ENCODE data around the gene COL28A1.
"Not testable (repeated sequence)": the region's sequence is repeated elsewhere in the genome, so short reads cannot be mapped to it uniquely, and the experiment has no call there.

The COL28A1 gene

DNA sequence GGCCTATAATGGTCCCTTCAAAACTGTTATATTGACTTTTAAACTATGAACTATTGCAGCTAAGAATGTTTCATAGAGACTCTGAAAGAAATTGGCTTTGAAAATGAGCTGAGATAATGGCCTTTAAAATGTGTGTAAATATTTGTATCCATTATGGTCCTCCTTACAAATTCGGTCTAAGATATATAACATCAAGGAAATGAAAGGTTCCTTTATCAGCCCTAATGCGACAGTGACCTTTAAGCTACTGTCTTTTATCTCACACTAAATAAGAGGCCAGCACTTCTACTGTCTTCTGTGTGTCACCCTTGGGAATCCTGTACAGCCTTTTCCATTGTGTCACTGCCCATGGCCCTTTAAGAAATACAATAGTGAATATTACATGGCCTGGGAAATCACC lies 19.5 kb downstream of the COL28A1 start:
- DNase-seq, result no peak

DNA sequence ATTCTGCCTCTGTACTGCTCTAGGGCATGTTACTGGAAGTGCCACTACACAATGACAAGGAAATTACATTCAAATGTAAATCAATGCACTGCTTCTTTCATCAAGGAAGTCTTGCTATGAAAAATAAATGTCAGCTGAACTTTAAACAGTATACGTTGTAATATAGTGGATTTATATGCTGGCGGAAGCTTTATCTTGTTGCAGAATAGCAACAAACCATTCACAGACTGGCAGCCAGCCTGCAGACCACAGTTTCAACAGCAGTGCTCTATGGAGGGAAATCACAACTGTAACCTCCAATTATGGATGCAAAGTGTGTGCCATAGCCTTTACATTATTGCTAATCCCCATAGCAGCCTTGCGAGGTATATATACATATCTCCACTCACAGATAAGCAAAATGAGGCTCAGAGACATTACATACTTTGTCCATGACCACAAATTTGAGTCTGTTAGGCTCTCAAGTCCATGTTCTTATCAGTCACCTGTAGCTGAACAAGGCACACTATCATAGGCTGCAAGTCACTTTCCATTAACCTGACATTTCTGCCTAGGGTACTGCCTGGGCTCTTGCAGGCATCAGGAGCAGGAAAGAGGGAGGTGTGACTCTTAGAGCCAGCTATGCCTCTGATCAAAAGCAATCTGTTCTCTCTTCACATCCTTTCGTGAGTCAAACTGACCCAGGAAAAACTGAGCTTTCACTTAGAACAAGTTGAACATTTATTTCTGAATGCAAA lies 22.6 kb downstream of the COL28A1 start:
- DNase-seq, result no peak

DNA sequence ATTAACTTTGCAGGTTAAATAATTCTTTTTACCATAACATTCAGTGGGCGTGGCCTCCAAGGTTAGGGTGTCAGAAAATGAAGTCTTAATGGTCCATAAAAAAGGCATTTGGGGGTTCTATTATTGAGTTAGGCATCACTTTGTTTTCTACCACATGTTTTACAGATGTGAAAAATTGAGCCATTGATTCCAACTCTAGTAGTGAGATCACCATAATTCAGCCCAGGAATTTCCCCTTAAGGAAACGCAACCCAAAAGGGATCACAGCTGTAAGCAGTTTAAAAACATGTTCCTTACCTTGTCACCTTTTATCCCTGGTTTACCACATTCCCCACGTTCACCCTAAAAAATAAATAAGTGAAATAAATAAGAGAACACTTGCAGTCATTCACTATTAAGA lies 24.9 kb downstream of the COL28A1 start:
- no peak for DNase-seq

DNA sequence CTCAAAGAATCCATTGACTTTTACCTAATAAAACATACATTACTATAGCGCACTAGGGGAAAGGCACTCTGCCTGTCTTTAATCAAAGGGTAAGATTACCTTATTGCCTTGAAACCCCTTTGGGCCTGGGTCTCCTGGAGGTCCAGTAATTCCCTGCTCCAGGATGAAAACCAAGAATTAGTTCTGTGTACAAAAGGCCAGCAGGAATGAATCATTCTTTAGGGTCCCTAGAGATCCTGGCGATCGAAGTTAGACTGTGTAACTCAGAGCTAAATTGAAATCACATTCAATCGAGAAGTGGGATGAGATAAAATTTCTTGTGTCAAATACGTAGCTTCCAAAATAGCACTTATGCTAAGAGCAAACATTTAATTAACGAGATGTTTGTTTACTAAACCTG lies 29.8 kb downstream of the COL28A1 start:
- no peak for DNase-seq

DNA sequence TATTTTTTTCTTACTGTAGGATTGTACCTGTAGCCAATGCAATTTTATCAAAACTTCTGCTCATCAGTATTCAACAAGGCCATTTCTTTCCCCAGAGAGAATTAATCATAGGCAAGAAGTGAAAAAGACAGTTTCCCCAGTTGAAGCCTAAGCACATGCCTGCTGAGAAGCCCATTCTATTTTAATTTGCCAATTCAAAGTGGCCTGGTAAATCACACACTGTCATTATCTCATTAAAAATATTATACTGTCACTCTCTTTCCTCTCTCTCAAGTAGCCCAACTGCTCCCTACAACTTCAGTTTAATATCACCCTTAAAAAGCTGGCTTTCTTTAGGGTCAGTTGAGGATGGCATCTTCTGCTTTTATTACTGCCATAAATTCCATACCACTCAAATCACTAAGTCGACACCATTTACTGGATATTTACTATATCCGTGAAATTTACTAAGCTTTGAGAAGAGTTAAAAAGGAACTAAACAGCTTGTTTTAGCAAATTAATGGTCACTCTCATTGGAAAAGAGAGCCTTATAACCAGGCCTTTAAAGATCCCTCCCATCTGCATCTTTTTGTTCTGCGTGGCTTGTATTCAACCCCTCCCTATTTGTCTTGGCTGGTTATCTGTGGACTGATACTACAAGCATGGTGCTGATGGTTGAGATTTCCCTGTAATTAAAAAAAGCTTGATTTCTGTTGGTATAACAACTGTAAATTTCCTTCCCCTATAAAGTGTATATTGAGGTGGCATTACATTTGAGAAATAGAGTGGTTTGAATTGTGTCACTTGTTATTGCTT lies 30.6 kb downstream of the COL28A1 start:
- DNase-seq, result peak; percentile 84

DNA sequence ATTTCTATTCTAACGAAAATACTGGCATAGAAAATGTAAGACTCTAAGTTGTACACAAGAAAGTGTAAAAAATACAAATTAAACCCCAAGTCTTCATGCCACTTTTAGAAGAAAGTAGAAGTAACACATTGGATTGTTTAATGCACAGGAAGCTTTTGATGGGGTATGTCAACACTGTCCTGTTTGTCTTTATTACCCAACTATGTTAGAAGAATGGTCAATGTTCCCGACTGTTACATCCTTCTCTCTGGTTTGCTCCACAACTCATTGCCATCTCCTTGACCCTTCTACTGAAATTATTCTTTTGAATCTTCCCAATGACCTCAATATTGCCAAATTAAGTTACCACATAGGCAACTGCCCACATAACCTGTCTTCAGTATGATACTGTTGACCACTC lies 35.8 kb downstream of the COL28A1 start:
- no peak for DNase-seq

DNA sequence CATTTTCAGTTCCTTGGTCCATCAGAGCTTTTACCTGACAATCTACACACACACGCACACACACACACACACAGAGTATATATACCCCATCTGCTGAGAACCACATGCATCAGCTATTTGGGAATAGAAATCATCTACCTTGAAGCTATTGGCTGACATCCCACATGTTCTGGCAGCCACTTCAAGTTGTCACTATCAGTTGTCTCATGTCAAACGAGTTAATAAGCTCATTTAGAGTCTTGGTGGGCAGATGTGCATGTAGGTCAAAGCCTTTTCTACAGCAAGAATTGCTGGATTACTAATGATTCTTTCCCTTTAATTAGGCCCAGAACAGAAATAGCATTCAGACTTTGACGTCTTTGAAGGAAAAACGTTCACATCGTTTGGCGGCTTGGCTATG lies 36.8 kb downstream of the COL28A1 start:
- DNase-seq, result no peak

DNA sequence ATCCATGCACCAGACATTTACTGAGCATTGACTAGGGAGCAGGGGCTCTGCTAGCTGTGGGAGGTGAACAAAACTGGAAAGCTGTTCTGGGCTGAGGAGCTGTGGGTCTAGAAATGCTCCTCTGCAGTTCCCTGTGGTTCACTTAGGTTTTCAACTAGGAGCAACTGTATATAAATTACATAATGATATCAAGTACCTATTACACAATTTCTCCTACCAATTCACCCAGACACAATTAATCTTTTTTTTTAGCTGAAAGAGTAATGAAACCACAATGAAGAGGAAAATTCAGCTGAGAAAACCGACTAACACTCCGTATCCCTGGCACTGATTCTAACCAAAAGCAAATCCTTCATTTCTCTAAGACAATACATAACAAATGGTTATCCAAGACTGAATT lies 39.4 kb downstream of the COL28A1 start:
- no peak for DNase-seq

DNA sequence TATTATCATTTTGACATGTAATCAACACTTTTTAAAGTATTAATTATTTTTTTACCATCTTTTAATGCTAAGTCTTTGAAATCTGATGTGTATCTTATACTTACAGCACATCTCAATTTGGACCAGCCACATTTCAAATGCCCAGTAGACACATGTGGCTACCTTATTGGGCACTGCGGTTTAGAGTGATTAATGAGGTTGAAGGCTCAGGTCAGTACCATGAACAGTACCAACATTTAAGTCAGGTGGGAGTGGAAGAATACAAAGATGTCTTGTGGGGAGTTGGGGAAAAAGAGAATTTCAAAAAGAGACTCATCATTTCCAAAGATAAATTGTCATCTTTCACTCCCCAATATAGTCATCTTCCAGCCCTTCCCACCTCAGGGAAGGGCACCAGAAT lies 40.5 kb downstream of the COL28A1 start:
- DNase-seq, result no peak

DNA sequence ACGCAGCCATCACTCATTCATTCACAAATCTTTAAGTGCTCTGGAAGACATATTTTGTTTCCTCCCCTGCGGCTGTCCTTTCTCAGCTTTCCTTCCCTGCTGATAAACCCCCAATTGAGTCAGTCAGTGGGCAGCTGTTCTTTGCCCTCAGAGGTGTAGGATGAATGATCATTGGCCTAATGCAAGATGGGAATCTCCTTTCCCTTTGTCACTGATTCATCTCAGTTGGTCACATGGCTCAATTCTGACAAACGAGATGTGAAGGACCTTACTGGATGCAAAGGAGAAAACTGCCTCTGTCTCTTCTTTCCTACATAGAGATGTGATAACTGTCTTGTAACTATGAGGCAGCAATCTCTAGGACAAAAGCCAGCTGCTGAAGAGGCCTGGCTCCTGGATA lies 44.6 kb downstream of the COL28A1 start:
- no peak for DNase-seq

DNA sequence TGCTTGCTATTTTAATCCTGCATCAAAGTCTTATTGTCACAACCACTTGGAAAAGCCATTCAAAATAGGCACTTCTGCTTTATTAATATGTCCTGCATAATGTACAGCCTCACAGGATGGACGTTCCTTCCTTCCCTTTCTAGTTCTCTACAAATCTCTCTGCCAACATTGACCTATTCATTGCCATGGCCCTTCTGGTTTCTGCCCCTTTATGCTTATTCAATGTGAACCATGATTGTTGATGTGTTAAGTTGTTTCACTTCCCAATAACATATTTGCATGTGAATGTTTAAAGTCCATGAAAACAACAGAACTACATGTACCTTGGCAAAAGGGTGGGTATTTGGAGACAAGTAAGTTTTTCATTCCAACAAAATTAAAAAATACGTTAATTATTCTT lies 45.7 kb downstream of the COL28A1 start:
- DNase-seq, result no peak

DNA sequence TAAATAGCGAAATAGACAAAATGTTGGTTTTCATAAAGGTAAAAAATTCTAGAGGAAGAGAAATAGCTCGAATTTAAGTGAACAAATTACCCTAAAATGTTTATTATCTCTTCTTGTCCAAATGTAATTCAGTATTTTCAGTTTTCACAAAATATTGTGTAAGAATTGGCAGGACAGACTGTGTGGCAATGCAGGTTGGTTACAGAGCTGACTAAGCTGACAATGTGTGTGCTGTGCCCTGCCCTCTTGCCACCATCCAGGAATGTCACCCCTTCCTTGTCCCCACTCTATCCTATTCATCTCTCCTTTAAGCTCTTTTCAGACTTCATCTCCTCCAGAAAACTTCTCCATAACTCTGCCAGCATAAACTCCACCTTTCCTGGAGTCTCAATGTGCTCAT lies 46.1 kb downstream of the COL28A1 start:
- no peak for DNase-seq

DNA sequence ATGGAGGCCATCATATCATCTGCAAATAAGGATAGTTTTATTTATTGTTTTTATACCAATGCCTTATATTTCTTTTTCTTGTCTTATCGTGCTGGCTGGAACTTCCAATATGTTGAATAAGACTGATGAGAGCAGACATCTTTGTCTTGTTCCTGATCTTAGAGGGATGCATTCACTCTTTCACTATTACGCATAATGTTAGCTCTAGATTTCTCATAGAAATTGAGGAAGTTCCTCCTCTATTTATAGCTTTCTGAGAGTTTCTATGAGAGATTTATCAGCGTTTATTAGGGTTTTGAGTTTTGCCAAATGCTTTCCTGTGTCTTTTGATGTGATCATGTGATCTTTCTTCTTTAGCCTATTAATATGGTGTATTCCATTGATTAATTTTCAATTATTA lies 49.3 kb downstream of the COL28A1 start:
- no peak for DNase-seq

DNA sequence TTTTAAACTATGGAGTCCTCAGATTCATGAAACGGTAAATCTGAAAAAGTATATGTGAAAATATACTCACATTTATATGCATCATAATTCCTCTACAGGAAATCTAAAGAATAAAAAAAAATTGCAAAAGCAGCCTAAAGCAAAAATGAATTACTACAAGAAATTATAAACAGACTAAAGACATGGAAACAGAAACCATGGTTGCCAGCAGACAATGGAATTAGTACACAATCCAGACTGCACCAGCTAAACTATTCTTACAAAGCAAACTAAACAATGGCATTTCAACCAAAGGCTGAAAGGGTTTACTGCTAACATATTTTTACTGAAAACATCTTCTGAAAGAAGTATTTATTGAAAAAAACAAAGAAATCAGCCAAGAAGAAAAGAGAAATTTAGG lies 51.6 kb downstream of the COL28A1 start:
- DNase-seq, result no peak

DNA sequence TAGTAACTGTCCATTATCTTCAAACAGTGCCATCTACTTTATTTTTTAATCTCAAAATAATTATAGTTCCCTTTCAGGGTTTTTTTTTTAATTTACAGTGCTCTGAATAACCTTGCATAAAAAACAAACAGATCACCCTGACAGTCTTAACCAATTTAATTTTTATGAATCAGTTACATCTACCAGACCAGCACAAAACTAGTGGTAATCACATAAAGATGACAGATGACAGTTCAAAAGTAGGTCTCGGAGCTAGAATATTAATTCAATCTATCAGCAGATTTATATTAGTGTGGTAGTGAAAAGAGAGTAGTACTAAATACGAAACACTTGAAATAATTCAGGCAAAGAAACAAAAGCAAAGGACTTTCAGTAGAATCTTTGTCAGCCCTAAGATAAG lies 53.9 kb downstream of the COL28A1 start:
- no peak for DNase-seq

DNA sequence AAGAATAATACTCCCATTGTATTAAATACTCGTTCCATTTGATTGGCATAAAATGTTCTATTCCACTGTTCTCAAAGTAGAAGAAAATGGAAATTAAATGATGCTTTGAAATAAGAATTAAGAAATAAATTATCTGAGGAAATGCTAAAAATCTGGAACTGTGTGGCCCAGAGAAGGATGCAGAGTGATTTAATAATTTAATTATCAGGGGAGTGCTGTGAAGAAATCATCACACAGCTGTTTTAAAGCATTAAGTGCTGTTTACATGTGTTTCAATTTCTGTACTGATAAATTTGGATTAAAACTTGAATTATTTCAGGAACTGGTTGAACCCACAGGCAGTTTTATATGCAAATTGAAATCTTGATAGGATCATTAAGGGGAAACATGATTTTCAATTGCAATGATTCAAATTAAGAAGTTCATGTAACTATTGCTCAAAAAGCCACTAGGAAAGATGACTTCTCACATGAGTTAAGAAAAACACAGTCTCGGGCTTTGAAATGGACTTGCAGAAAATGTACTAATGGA lies 56.3 kb downstream of the COL28A1 start:
- DNase-seq, result no peak

DNA sequence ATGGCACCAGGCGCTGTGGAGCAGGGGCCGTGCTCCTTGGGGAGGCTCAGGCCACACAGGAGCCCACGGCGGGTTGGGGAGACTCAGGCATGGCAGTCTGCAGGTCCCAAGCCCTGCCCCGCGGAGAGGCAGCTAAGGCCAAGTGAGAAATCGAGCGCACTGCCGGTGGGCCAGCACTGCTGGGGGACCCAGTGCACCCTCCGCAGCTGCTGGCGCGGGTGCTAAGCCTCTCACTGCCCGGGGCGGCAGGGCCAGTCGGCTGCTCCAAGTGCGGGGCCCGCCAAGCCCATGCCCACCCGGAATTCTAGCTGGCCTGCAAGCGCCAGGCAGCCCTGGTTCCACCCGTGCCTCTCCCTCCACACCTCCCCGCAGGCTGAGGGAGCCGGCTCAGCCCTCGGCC lies 57.1 kb downstream of the COL28A1 start:
- no peak for DNase-seq

DNA sequence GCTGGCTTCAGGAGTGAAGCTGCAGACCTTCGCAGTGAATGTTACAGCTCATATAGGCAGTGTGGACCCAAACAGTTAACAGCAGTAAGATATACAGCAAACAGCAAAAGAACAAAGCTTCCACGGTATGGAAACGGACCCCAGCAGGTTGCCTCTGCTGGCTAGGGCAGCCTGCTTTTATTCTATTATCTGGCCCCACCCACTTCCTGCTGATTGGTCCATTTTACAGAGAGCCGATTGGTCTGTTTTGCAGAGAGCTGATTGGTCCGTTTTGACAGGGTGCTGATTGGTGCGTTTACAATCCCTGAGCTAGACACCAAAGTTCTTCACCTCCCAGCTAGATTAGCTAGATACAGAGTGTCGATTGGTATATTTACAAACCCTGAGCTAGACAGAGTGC lies 58.0 kb downstream of the COL28A1 start:
- DNase-seq, result not testable (repeated sequence)

DNA sequence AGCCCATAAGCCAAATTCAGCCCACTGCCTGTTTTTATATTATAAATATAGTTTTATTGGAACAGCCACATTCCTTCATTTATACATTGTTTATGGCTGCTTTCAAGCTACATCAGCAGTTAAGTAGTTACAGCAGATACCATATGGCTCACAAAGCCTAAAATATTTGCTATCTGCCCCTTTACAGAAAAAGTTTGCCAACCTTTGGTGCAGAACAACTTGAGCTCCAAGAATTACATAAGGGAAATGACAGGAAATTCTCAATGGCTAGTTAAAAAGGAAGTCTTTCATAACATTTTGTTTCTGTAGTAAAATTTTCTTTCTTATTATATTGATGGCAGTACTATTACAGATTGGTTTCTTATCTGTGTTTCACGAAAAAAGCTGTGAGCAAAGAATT lies 59.3 kb downstream of the COL28A1 start:
- DNase-seq, result no peak

DNA sequence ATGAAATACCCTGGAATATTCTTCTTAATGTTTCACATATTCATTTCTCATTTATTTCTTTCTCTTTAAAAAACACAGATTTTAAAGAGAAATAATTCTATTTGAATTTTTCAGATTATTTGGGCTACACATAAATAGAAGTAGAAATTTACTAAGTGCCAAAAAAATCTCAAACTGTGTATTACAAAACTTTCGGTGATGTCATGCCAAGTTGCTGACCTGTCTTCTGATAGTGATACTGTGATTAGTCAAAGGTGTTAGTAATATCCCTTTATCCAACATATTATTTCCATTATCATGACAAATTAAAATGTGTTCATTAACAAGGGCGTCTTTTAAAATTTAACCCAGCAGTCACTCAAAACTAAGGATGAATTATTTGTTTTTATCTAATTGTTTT lies 60.1 kb downstream of the COL28A1 start:
- no peak for DNase-seq

DNA sequence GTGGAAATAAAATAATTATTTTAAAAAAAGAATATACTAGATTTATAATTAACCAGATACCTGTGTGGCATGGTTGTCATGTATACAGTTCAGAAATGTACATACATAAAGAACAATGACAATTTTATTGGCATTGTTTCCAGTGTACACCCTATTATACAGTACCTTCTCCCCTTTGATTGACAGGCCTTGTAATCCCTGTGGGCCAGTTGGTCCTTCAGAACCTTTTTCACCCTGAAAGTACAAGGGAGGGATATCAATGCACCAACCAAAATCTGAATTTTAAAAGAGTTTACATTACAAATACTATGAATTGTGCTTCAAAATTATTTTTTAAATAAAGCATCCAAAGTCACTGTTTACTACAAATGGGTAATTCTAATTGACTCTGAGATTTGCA lies 61.2 kb downstream of the COL28A1 start:
- DNase-seq, result no peak

DNA sequence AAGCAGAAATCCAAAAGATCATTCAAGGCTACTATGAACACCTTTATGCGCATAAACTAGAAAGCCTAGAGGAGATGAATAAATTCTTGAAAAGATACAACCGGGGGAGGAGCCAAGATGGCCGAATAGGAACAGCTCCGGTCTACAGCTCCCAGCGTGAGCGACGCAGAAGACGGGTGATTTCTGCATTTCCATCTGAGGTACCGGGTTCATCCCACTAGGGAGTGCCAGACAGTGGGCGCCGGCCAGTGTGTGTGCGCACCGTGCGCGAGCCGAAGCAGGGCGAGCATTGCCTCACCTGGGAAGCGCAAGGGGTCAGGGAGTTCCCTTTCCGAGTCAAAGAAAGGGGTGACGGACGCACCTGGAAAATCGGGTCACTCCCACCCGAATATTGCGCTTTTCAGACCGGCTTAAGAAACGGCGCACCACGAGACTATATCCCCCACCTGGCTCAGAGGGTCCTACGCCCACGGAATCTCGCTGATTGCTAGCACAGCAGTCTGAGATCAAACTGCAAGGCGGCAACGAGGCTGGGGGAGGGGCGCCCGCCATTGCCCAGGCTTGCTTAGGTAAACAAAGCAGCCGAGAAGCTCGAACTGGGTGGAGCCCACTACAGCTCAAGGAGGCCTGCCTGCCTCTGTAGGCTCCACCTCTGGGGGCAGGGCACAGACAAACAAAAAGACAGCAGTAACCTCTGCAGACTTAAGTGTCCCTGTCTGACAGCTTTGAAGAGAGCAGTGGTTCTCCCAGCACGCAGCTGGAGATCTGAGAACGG lies 70.5 kb downstream of the COL28A1 start:
- not testable (repeated sequence) for DNase-seq

DNA sequence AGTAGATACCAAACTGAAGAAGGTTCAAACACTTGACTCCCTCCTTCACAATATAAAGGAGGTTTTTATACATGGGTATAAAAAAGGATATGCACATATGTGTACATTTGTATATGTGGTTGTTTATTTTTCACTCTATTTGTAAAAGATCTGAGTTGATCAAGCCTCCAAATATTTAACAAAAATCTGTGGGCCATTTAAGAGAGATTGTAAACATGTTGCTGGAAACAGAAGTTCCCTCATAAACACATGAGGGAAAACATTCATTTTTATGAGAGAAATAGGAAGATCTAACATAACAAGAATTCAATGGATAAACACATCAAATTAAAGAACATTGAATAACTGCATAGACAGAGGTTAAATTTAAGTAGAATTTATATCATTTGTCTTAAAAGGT lies 81.7 kb downstream of the COL28A1 start:
- no peak for DNase-seq

DNA sequence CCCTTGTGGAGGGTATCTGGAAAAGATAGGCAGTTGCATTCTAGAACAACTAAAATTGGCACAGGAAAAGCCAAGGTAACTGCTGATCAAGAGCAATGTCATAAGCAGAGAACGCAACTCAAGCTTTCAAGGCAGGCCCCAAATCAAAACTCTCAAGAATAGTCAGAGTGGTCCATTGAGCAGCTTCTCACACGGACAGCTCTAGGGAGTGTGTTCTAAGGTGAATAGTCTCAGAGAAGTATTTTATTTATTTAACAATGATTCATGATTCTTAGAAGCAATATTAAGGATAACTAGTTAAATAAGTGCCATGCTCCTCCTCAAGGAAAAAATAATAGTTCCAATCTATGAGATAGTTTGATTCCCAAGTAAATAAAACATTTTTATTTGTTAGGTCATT lies 83.0 kb downstream of the COL28A1 start:
- DNase-seq, result no peak

Data from NCI-H1417 treated with DMSO at 0.1 percent for 48 hours (cell line).